Measurements from ENCODE around the gene KCND3.

Gene KCND3

DNA sequence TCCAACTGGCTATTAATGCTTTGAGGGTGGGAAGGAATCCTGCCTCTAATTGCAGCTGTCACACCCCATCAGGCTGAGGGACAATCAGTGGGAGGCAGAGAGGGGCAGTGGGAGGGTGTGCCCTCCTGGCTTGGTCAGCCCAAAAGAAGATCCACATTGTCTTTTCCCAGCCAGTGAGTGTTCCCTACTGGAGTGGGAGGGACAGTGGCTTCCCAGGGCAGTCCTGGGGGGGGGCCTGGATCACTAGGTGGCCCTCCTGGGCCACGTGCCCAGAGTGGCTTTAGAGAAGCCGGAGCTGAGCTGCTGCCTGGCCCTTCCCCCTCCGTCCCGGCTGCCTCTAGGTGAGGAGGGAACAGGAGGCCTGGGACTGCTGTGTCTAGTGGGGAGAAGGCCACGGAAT, 264.3 kb downstream of the KCND3 start:
- no peak for DNase-seq (ENCODE audit: low spot score)

DNA sequence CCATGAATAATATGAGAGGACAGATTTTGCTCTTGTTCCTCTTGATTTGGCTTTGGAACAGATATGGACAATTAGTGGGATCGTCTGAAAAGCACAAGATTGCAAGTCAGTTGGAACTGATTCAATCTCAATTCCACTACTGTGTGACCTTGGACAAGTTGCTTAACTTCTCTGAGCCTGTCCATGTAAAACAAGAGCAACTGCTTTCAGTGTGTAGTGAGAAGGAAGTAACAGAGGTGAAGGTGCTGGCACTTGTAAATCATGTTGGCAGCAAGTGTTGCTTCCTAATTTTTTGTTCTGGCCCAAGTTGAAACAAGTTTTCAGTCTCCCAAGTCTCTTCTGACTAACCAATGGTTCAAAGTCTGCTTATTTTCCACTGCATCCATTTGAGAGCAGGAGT, 265.6 kb downstream of the KCND3 start:
- DNase-seq (ENCODE audit: low spot score) = no peak

DNA sequence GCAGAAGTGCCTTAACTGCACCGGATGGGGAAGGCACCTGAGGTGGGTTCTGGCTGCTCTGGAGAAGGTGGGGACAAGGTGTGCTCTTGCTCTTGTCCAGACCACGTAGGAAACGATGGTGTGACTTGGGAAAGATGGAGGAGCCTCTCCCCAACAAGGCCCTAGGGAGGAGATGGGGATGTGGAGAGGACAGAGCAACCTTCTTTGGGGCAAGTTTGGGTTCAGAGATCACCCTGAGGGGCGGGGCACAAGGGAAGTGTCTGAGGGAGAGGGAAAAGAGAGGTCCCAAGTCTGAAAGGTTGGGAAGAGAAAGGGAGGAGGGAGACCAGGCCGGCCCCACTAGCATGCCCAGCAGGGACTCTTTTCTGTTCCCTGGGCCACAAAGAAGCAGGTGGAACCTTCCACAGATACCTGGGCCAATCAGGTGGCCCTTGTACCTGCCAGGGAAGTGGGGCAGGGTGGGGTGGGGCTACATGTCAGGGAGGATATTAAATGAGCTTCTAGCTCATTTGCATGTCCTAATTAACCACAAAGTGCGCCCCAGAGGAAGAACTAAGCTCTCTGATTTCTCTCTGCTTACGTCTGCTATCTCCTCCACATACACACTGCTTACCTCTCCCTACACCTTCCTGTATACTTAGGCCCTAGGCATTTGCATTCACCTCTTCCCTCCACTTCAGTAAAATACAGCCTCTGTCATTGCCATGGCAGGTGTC, 266.2 kb downstream of the KCND3 start:
- DNase-seq (ENCODE audit: low spot score) = no peak

DNA sequence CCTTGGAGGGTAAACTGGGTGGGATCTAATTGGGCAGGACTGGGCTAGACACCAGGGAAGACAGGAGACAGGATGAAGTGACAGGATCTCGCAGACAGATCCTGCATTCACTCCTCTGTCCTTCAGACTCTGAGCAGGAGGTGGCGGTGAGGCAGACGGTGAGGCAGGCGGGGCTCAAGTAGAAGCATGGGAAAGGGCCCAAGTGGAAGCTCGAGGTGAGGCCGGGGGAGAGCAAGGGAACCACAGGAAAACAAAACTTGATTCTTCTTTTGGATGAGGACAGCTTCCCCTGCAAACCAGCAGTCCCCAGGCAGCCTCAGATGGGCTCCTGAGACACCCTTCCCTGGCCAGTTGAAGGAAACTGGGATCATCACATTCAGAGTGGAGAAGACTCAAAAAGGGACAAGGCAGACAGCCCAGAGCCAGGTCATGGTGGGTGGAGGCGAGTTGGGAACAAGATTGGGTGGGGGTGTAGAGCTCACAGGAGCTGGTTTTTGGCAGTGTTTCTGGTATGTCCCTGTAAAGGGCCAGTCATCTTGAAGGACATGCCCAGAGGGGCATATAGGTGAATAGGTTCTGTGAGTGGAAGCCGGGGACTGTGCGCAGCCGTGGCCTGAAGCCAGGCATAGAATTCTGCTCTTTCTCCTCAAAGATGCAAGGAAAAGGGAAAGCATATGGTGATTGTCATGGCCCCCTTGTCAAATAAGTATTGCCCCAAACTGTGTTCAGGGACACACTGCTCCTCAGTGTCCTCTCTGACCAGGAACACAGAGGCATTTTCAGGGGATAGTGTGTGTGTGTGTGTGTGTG, 268.3 kb downstream of the KCND3 start:
- no peak for DNase-seq (ENCODE audit: low spot score)

Measured in NAMALWA (cell line).